Brain pericyte (primary cell): ENCODE data around the gene RANBP3.
"Not testable (repeated sequence)": the region's sequence is repeated elsewhere in the genome, so short reads cannot be mapped to it uniquely, and the experiment has no call there.

Experiments used
- DNase-seq: peaks from one replicate; pipeline ENCODE4 v3.0.0-alpha.2; 2012; ENCODE audit warnings: low read depth, low spot score

The RANBP3 gene

GRCh38 chr19:5977785-5978605 lies at the start of gene RANBP3:
TSS of gene RANBP3 (minus strand) at chr19:5978140. CDS start at chr19:5978082, 58 bp downstream.
- peak; percentile 99 for DNase-seq

GRCh38 chr19:6026390-6027227 lies 48.7 kb upstream of the RANBP3 start:
- DNase-seq = no peak

GRCh38 chr19:6024756-6025155 lies 46.8 kb upstream of the RANBP3 start:
- not testable (repeated sequence) for DNase-seq

GRCh38 chr19:6023936-6024335 lies 46.0 kb upstream of the RANBP3 start:
- no peak for DNase-seq

- DNase-seq = no peak
These were observed 45.2 kb upstream of the RANBP3 start for GRCh38 chr19:6023085-6023682.

GRCh38 chr19:6022570-6023064 lies 44.7 kb upstream of the RANBP3 start:
- no peak for DNase-seq

- peak; percentile 33 for DNase-seq
These were observed 44.1 kb upstream of the RANBP3 start for GRCh38 chr19:6021878-6022569.

GRCh38 chr19:6020972-6021805 lies 43.2 kb upstream of the RANBP3 start:
- DNase-seq = no peak

GRCh38 chr19:6020166-6020882 lies 42.4 kb upstream of the RANBP3 start:
- no peak for DNase-seq

GRCh38 chr19:6018786-6019185 lies 40.8 kb upstream of the RANBP3 start:
- DNase-seq = no peak

- DNase-seq = no peak
These were observed 39.6 kb upstream of the RANBP3 start for GRCh38 chr19:6017576-6017975.

GRCh38 chr19:6015841-6016545 lies 38.1 kb upstream of the RANBP3 start:
- no peak for DNase-seq

- DNase-seq = no peak
These were observed 36.7 kb upstream of the RANBP3 start for GRCh38 chr19:6014551-6015135.

GRCh38 chr19:6012426-6013170 lies 34.7 kb upstream of the RANBP3 start:
- no peak for DNase-seq

GRCh38 chr19:6011794-6012193 lies 33.9 kb upstream of the RANBP3 start:
- no peak for DNase-seq

GRCh38 chr19:6011206-6011605 lies 33.3 kb upstream of the RANBP3 start:
- DNase-seq = no peak

- no peak for DNase-seq
These were observed 32.2 kb upstream of the RANBP3 start for GRCh38 chr19:6010107-6010506.

GRCh38 chr19:6007866-6008265 lies 29.9 kb upstream of the RANBP3 start:
- DNase-seq = no peak
